HCT116 (cell line): ENCODE data around the gene ARFGAP3. TPM values are rescaled to one million over a fixed set of nuclear protein-coding genes. Genes with fewer than 3 reads are reported as not detected.
A peak's percentile ranks its signal among the peaks of the same experiment; 100 is the strongest.

Experiments
- ATAC-seq: fragments of 200-7000 bp; cut with Tn5 transposase; 2 replicates; pipeline ENCODE4 v1.9.1; 2020; ENCODE audit warnings: mild to moderate bottlenecking, moderate library complexity
- BruUV-seq: library from RNA; stranded (reverse); fragments of 400-500 nt; replicated peaks from 2 replicates; lab custom pipeline; 2021; lab: Mats Ljungman, UMichigan
- CTCF ChIA-PET: fragments of 300-600 bp; sonication (Branson Sonifier 250); formaldehyde crosslinking; loops from one replicate; lab custom pipeline; 2021; ENCODE audit warnings: antibody characterized with exemption; lab: Charles Lee
- POLR2A ChIA-PET: fragments of 300-600, 350-600 bp; sonication (Branson Sonifier 250); formaldehyde crosslinking; loops from one replicate; lab custom pipeline; 2021; ENCODE audit warnings: antibody characterized with exemption; lab: Charles Lee
- RAD21 ChIA-PET, 2 experiments: fragments of 300-600 bp; sonication (Branson Sonifier 250); formaldehyde crosslinking; loops; one replicate each; lab custom pipeline; 2023; ENCODE audit warnings: low total read pairs in 2 of 2; ENCODE audit not compliant: uncharacterized antibody in 2 of 2, unreplicated experiment in 2 of 2, low non-redundant PET in 1 of 2; lab: Charles Lee
- DNase-seq: peaks from one replicate; pipeline ENCODE4 v3.0.0-alpha.2; 2010; ENCODE audit warnings: low read depth, low spot score
- H2AFZ ChIP-seq: fragments of 200-600 bp; shearing (Covaris generic), sonication (generic); 2 replicates; pipeline ENCODE4 v1.6.1; 2017; ENCODE audit warnings: low read depth, mixed run types, mixed read lengths, antibody characterized with exemption, low read length; ENCODE audit not compliant: poor library complexity, severe bottlenecking
- H3K27ac ChIP-seq: 2 replicates; pipeline ENCODE4 v1.5.1; 2012; ENCODE audit warnings: low read depth, low read length
- H3K27me3 ChIP-seq: fragments of 200-600 bp; sonication (generic); 2 replicates; pipeline ENCODE4 v1.6.1; 2016; ENCODE audit warnings: mixed run types, low read length, mixed read lengths; ENCODE audit not compliant: insufficient read depth
- H3K36me3 ChIP-seq, 2 experiments: fragments of 200-500 bp in 1 of 2; fragments of 200-600 bp in 1 of 2; sonication (Bioruptor generic) in 1 of 2; sonication (generic) in 1 of 2; 2 replicates each; pipeline versions ENCODE4 v1.5.1 to v1.6.1; 2014 to 2016; ENCODE audit warnings: low read length in 2 of 2, inconsistent platforms in 1 of 2, mixed read lengths in 1 of 2, mixed run types in 1 of 2; ENCODE audit not compliant: insufficient read depth in 2 of 2, control insufficient read depth in 1 of 2
- H3K4me1 ChIP-seq, 2 experiments: fragments of 200-600 bp in 1 of 2; sonication (generic) in 1 of 2; 2 replicates each; pipeline versions ENCODE4 v1.5.1 to v1.6.1; 2012 to 2017; ENCODE audit warnings: low read length in 2 of 2, inconsistent platforms in 1 of 2, mild to moderate bottlenecking in 1 of 2, mixed read lengths in 1 of 2, mixed run types in 1 of 2, moderate library complexity in 1 of 2; ENCODE audit not compliant: insufficient read depth in 2 of 2, control insufficient read depth in 1 of 2
- H3K4me2 ChIP-seq: fragments of 200-600 bp; sonication (generic); 2 replicates; pipeline ENCODE4 v1.6.1; 2017; ENCODE audit warnings: mixed run types, low read length, mixed read lengths
- H3K4me3 ChIP-seq, 2 experiments: fragments of 200-600 bp in 1 of 2; sonication (generic) in 1 of 2; replicated peaks in 1 of 2; 2 replicates each; pipeline ENCODE4 v1.5.1; 2011 to 2016; ENCODE audit warnings: low read length in 2 of 2, control low read depth in 1 of 2, low read depth in 1 of 2, mild to moderate bottlenecking in 1 of 2, mixed read lengths in 1 of 2, mixed run types in 1 of 2
- H3K79me2 ChIP-seq: fragments of 200-600 bp; sonication (generic); 2 replicates; pipeline ENCODE4 v1.6.1; 2017; ENCODE audit warnings: mild to moderate bottlenecking, mixed run types, low read length, moderate library complexity, mixed read lengths; ENCODE audit not compliant: insufficient read depth
- H3K9ac ChIP-seq: fragments of 200-600 bp; sonication (generic); 2 replicates; pipeline ENCODE4 v1.6.1; 2016; ENCODE audit warnings: low read length, mixed read lengths
- H3K9me2 ChIP-seq: fragments of 200-600 bp; sonication (generic), shearing (Covaris generic); 2 replicates; pipeline ENCODE4 v1.6.1; 2017; ENCODE audit warnings: mixed run types, mild to moderate bottlenecking, moderate library complexity; ENCODE audit not compliant: insufficient read depth
- H3K9me3 ChIP-seq, 2 experiments: fragments of 200-500 bp in 1 of 2; fragments of 200-600 bp in 1 of 2; sonication (Bioruptor generic) in 1 of 2; sonication (generic) in 1 of 2; 2 replicates each; pipeline ENCODE4 v1.6.1; 2014 to 2017; ENCODE audit warnings: low read length in 2 of 2, mixed read lengths in 2 of 2, inconsistent platforms in 1 of 2, low read depth in 1 of 2, mild to moderate bottlenecking in 1 of 2, mixed run types in 1 of 2, moderate library complexity in 1 of 2; ENCODE audit not compliant: control insufficient read depth in 1 of 2, insufficient read depth in 1 of 2
- H4K20me1 ChIP-seq: fragments of 200-600 bp; sonication (generic), shearing (Covaris generic); 2 replicates; pipeline ENCODE4 v1.6.1; 2017; ENCODE audit warnings: mixed run types, mild to moderate bottlenecking, moderate library complexity; ENCODE audit not compliant: insufficient read depth
- CBX3 ChIP-seq: IDR thresholded peaks from 2 replicates; pipeline ENCODE4 v1.6.1; 2012; ENCODE audit warnings: low read depth
- CEBPB ChIP-seq: IDR thresholded peaks from 2 replicates; pipeline ENCODE4 v1.6.1; 2012; ENCODE audit warnings: low read depth
- EGR1 ChIP-seq: IDR thresholded peaks from 2 replicates; pipeline ENCODE4 v1.6.1; 2012; ENCODE audit warnings: low read depth
- ELF1 ChIP-seq: IDR thresholded peaks from 2 replicates; pipeline ENCODE4 v1.6.1; 2012; ENCODE audit warnings: low read depth, borderline replicate concordance
- EZH2phosphoT487 ChIP-seq: fragments of 200-600 bp; IDR thresholded peaks from 2 replicates; pipeline ENCODE4 v1.6.1; 2018; ENCODE audit warnings: antibody characterized with exemption, borderline replicate concordance
- FOSL1 ChIP-seq: IDR thresholded peaks from 2 replicates; pipeline ENCODE4 v1.6.1; 2012; ENCODE audit warnings: low read depth
- JUND ChIP-seq: IDR thresholded peaks from 2 replicates; pipeline ENCODE4 v1.6.1; 2012
- POLR2A ChIP-seq: IDR thresholded peaks from 2 replicates; pipeline ENCODE4 v1.7.0; 2011; ENCODE audit warnings: borderline replicate concordance; ENCODE audit not compliant: insufficient read depth, insufficient read length; ENCODE audit errors: extremely low read depth
- RAD21 ChIP-seq: IDR thresholded peaks from 2 replicates; pipeline ENCODE4 v1.6.1; 2012; ENCODE audit warnings: low read depth, mild to moderate bottlenecking
- SP1 ChIP-seq: IDR thresholded peaks from 2 replicates; pipeline ENCODE4 v1.6.1; 2012; ENCODE audit warnings: low read depth
- SRF ChIP-seq: IDR thresholded peaks from 2 replicates; pipeline ENCODE4 v1.6.1; 2012; ENCODE audit warnings: low read depth
- TCF7L2 ChIP-seq: IDR thresholded peaks from 2 replicates; pipeline ENCODE4 v1.7.0; 2011; ENCODE audit warnings: borderline replicate concordance, inconsistent platforms; ENCODE audit not compliant: insufficient read depth, insufficient read length; ENCODE audit errors: extremely low read depth
- YY1 ChIP-seq: IDR thresholded peaks from 2 replicates; pipeline ENCODE4 v1.6.1; 2011; ENCODE audit warnings: low read length, low read depth, moderate library complexity, mild to moderate bottlenecking; ENCODE audit not compliant: insufficient replicate concordance; ENCODE audit errors: extremely low read depth
- ZFX ChIP-seq: fragments of 450-650 bp; IDR thresholded peaks from 2 replicates; pipeline ENCODE4 v1.6.1; 2017
- ZNF274 ChIP-seq: fragments of 200-500 bp; sonication (Bioruptor generic); IDR thresholded peaks from 2 replicates; pipeline ENCODE4 v1.6.1; 2014; ENCODE audit warnings: mild to moderate bottlenecking, low read depth, low read length, inconsistent platforms
- intact Hi-C: fragments of 100-400 bp; cut with micrococcal nuclease; formaldehyde crosslinking; loops from 2 replicates; pipeline ENCODE4 v1.10.0; 2022
- total RNA-seq: library from RNA; stranded (reverse); gene quantifications from one replicate; pipeline ENCODE4 v1.2.1, GENCODE V29; 2021; ENCODE audit not compliant: unreplicated experiment
- TF ChIP-seq, protein P1 (sequence below): IDR thresholded peaks from 2 replicates; pipeline ENCODE4 v1.6.1; 2012
- TF ChIP-seq, protein P2 (sequence below): IDR thresholded peaks from 2 replicates; pipeline ENCODE4 v1.6.1; 2012
- TF ChIP-seq, protein P3 (sequence below): IDR thresholded peaks from 2 replicates; pipeline ENCODE4 v1.6.1; 2011; ENCODE audit warnings: mild to moderate bottlenecking, low read length, moderate library complexity; ENCODE audit not compliant: insufficient replicate concordance; ENCODE audit errors: extremely low read depth

The ARFGAP3 gene
- total RNA-seq, 1 experiment from 2014 or later: 15.4 TPM

DNA sequence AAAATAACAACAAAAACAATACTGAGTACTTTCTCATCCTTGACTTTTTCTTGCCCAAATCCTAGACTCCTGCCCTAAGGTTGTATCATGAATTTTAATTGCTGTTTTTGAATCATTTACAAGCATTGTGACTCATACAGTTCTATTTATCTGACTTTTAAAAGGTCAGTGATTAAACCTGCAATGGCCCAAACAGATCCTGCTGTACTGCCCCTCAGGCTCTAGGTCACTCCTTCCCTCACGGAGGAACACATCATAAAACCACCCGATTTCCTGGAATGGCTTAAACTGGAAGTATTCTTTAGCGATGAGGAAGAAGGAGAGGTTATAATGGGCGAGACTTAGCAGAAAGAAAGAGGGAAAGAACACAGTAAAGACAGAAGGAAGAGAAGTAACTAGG lies 12.3 kb downstream of the ARFGAP3 start:
- peak; percentile 26 for DNase-seq
- intact Hi-C loops: no loop called here
- TF ChIP-seq JUND (peak; percentile 53), EGR1 (no peak), CBX3 (peak; percentile 44; the same call in 1 of the 2 replicates), SRF (no peak), SP1 (peak; percentile 61), FOSL1 (peak; percentile 74), CEBPB (0 out of 2 replicates have a peak, but pooled peaks have one; percentile 32)

DNA sequence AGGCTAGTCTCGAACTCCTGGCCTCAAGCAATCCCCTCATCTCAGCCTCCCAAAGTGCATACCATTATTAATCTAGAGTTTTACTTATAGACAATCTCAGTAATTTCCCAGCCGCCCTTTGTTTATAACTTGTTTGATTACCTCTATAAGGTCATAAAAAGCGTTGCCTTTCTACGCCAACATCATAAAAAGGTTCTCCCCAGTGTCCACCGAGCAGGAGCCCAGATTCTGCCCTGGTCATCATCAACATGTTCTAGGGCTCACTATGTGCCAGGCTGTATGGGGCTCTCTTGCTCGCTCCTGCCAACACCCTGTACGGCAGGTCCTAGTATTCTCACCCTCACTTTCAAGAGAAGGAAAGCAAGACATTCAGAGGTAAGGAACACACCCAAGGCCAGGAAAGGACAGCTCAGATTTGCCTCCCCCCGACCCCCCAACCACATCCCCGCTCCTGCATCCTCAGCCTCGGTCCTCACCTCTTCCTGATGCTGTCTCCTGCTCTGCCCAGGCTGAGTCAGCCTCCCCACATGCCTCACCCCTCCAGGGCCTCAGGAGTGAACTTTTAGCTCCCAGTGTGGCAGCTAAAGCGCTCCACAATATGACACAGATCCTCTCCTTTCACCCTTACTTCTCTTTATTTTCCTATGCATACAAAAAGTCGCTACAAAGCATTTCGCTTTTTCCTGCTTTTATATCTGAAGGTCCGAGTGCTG lies 14.3 kb downstream of the ARFGAP3 start:
- no peaks in the 10 kb centered on the region for H4K20me1 ChIP-seq
- no peaks in the 10 kb centered on the region for H3K79me2 ChIP-seq
- H3K27ac ChIP-seq: no peak overlapping the region
- H3K4me2 ChIP-seq: no peak overlapping the region
- RAD21 ChIA-PET: no interaction called here
- H2AFZ ChIP-seq: no peak overlapping the region
- POLR2A ChIA-PET: no interaction called here
- CTCF ChIA-PET: no interaction called here
- H3K27me3 ChIP-seq: no peaks in the 10 kb centered on the region
- no TSS peak for BruUV-seq
- no peak overlapping the region for H3K4me3 ChIP-seq
- intact Hi-C loops: no loop called here
- no peaks in the 10 kb centered on the region for H3K9me2 ChIP-seq
- no peak overlapping the region for H3K9ac ChIP-seq
- no peak for ATAC-seq
- H3K36me3 ChIP-seq: peaks cover 0 to 2% of the 10 kb centered on the region in 2 experiments; a peak in 1 of 4 replicates
- H3K9me3 ChIP-seq: no peaks in the 10 kb centered on the region
- peaks cover 16 to 18% of the 10 kb centered on the region in 2 experiments for H3K4me1 ChIP-seq
- DNase-seq: no peak
- TF ChIP-seq ELF1: no peak
- no peak for TF ChIP-seq YY1
- TF ChIP-seq ZNF274: no peak
- no peak for TF ChIP-seq JUND
- TF ChIP-seq EZH2phosphoT487: no peak
- TF ChIP-seq FOSL1: no peak
- TF ChIP-seq, protein P1, sequence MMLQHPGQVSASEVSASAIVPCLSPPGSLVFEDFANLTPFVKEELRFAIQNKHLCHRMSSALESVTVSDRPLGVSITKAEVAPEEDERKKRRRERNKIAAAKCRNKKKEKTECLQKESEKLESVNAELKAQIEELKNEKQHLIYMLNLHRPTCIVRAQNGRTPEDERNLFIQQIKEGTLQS: no peak
- TF ChIP-seq, protein P2, sequence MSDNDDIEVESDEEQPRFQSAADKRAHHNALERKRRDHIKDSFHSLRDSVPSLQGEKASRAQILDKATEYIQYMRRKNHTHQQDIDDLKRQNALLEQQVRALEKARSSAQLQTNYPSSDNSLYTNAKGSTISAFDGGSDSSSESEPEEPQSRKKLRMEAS: no peak
- no peak for TF ChIP-seq POLR2A
- TF ChIP-seq, protein P3, sequence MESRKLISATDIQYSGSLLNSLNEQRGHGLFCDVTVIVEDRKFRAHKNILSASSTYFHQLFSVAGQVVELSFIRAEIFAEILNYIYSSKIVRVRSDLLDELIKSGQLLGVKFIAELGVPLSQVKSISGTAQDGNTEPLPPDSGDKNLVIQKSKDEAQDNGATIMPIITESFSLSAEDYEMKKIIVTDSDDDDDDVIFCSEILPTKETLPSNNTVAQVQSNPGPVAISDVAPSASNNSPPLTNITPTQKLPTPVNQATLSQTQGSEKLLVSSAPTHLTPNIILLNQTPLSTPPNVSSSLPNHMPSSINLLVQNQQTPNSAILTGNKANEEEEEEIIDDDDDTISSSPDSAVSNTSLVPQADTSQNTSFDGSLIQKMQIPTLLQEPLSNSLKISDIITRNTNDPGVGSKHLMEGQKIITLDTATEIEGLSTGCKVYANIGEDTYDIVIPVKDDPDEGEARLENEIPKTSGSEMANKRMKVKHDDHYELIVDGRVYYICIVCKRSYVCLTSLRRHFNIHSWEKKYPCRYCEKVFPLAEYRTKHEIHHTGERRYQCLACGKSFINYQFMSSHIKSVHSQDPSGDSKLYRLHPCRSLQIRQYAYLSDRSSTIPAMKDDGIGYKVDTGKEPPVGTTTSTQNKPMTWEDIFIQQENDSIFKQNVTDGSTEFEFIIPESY: no peak
- no peak for TF ChIP-seq ZFX
- no peak for TF ChIP-seq CEBPB
- no peak for TF ChIP-seq RAD21
- TF ChIP-seq TCF7L2: no peak

More for the DNA sequence above, 12.3 kb downstream of the ARFGAP3 start:
- H3K4me1 ChIP-seq: peaks cover 23 to 26% of the 10 kb centered on the region in 2 experiments
- no peak overlapping the region for H3K9ac ChIP-seq
- H3K27me3 ChIP-seq: no peaks in the 10 kb centered on the region
- no peak overlapping the region for H3K4me3 ChIP-seq
- 0 out of 2 replicates have a peak, but pooled peaks cover 4% of the 10 kb centered on the region for H3K79me2 ChIP-seq
- peak overlapping the region; percentile 45 for H3K27ac ChIP-seq
- H4K20me1 ChIP-seq: no peaks in the 10 kb centered on the region
- no peaks in the 10 kb centered on the region for H3K9me2 ChIP-seq
- ChIA-PET CTCF (interaction anchor here (1.9 kb wide), 1 partner anchor 23 kb away, joined by 6 read pairs; no protein-coding TSS in a partner anchor), RAD21 (no interaction called here), POLR2A (interaction anchor here (1.0 kb wide), 1 partner anchor 118 kb away, joined by 3 read pairs; no protein-coding TSS in a partner anchor)
- no TSS peak for BruUV-seq
- H3K36me3 ChIP-seq: peaks cover 0 to 2% of the 10 kb centered on the region in 2 experiments; a peak in 1 of 4 replicates
- peak; percentile 83 for ATAC-seq
- peak overlapping the region; percentile 45 for H3K4me2 ChIP-seq
- H2AFZ ChIP-seq: no peak overlapping the region
- H3K9me3 ChIP-seq: no peaks in the 10 kb centered on the region
